ENCODE results near the gene IQGAP2.

DNA sequence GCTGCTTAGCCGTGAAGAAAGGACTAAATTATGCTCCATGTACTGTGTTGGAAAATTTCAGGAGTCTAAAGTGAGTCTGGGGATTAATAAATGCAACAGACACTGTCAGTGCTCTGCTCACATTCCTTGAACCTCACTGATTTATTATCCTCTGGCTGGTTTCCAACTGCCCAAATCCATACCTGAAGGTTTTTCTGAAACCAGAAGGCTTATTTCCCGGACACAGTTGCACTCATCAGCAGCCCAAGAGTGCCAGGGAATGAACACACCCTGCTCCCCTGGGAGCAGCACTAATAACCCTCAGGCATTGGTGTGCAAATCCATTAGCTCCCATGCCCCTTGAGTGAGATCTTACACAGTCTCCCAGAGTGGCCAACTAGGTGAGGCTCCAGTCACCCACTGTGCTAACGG lies 351.6 kb downstream of the IQGAP2 start:
- no peak for TF ChIP-seq GATA3 (IDR thresholded peaks at IDR 0.05; ENCODE audit: low read depth, low read length)
- TF ChIP-seq GATA2 (IDR thresholded peaks at IDR 0.05; ENCODE audit: low read depth, low read length), result no peak

Measured in SH-SY5Y (cell line).